GM12891 (cell line): Measurements from ENCODE around the gene NXN.
"Not testable (repeated sequence)": the region's sequence is repeated elsewhere in the genome, so short reads cannot be mapped to it uniquely, and the experiment has no call there.

Experiments
- DNase-seq: peaks from one replicate; pipeline ENCODE4 v3.0.0; 2011; ENCODE audit warnings: low spot score; ENCODE audit not compliant: insufficient read length
- FAIRE-seq: peaks from 2 replicates; lab custom pipeline; 2011; peaks lifted over from hg19 to GRCh38; lab: Jason Lieb, UNC
- PAX5 ChIP-seq: IDR thresholded peaks from 2 replicates; pipeline ENCODE4 v1.6.1; 2011; ENCODE audit warnings: low read length, moderate library complexity, mild to moderate bottlenecking; ENCODE audit not compliant: insufficient read depth, severe bottlenecking
- POLR2A ChIP-seq: IDR thresholded peaks from 2 replicates; pipeline ENCODE4 v1.6.1; 2011; ENCODE audit warnings: low read depth, low read length, control low read depth
- POLR2AphosphoS5 ChIP-seq: IDR thresholded peaks from 2 replicates; pipeline ENCODE4 v1.6.1; 2011; ENCODE audit warnings: low read depth, low read length, control low read depth
- POU2F2 ChIP-seq: IDR thresholded peaks from 2 replicates; pipeline ENCODE4 v1.6.1; 2011; ENCODE audit warnings: low read depth, mild to moderate bottlenecking, control low read depth, low read length, moderate library complexity
- SPI1 ChIP-seq: IDR thresholded peaks from 2 replicates; pipeline ENCODE4 v1.6.1; 2011; ENCODE audit warnings: low read depth, low read length, control low read depth
- TAF1 ChIP-seq: IDR thresholded peaks from 2 replicates; pipeline ENCODE4 v1.6.1; 2011; ENCODE audit warnings: low read depth, low read length, control low read depth

NXN gene

DNA sequence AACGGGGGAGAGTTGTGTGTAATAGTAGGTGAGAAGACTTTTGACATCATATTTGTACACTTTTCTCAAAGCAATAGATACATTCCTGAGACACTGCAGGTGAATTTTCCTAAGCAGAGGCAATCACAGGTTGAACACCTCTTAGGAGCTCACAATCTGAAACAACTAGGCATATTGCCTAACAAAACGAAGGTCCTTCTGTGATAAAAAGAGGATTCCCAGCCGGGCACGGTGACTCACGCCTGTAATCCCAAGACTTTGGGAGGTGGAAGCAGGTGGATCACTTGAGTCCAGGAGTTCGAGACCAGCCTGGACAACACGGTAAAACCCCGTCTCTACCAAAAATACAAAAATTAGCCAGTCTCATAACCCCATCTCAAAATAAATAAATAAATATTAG is 17.4 kb downstream of the NXN start:
- FAIRE-seq: no peak
- DNase-seq: no peak
- TF ChIP-seq TAF1 (no peak), POLR2AphosphoS5 (no peak), SPI1 (no peak), PAX5 (no peak), POU2F2 (no peak), POLR2A (no peak)

DNA sequence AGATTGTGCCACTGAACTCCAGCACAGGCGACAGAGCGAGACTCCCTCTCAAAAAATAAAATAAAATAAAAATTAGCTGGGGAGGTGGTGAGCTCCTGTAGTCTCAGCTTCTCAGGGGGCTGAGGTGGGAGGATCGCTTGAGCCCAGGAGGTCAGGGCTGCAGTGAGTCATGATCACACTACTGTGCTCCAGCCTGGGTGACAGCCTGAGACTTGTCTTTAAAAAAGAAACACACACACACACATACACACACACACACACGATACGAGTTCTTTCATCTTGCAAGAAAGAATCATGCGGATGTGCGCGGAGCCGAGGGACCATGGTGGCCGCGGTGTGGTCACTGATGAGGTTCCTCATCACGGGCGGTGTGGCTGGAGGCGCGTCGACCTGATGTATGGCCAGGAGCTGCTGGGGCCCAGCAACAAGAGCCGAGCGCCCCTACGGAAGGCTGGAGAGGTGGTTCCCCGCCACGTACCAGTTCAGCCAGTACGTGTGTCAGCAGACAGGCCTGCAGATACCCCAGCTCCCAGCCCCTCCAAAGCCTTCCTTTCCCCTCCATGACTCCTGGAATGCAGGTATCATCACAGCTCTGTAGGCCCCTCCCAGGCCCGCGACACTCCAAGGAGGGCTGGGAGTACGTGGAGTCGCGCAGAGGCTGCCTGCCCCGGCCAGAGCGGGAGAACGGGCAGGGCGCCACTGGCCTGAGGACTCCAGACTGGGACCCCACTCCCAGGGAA is 20.7 kb downstream of the NXN start:
- no peak for DNase-seq
- no peak for TF ChIP-seq POLR2A
- no peak for TF ChIP-seq POU2F2
- TF ChIP-seq PAX5: no peak
- TF ChIP-seq TAF1: no peak
- TF ChIP-seq POLR2AphosphoS5: no peak
- no peak for TF ChIP-seq SPI1
- FAIRE-seq: no peak

DNA sequence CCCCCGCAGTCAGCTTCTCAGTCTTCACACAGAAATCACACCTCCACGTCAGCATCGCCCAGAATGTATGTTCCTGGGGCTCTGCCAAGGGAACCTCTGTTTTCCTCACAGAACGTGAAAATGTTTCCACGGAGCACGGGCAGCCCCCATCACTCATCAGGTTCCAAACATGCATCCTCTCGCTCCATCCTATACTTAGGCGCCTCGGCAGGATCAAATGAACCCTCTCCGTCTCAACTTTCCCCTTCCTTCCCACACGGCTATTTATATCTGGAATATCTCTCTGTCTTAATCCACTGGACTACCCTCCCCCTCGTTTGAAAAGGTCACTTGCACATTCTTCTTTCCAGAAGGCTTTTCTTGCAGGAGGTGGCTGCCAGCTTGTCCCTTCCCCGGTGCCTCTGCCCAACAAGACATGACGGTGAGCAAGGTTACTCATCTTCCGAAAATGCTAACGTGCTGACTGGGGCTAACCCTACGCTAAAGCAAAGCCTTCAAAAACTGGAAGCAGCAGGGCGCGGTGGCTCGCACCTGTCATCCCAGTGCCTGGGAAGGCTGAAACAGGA is 21.6 kb downstream of the NXN start:
- no peak for FAIRE-seq
- no peak for TF ChIP-seq POLR2AphosphoS5
- TF ChIP-seq POU2F2: no peak
- TF ChIP-seq SPI1: no peak
- TF ChIP-seq TAF1: no peak
- no peak for TF ChIP-seq POLR2A
- no peak for TF ChIP-seq PAX5
- no peak for DNase-seq

DNA sequence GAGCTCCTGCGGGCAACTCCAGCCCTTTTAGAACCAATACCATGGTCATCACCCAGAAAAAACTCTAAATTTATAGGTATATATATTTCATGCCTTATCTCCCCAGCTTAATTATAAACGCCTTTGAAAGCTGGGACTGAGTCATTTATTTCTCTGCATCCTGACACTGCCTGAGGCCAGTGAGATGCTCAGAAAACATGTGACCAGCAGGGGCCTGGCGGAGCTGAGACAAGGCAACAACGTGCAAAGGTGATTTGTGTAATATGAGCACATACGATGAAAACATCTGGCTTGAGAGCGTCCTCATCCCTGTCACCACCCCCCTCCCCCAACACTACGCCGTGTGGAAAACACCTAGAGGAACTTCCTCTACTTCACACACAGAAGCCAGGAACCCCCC is 22.7 kb downstream of the NXN start:
- FAIRE-seq (no peak), DNase-seq (no peak)
- no peak for TF ChIP-seq POLR2AphosphoS5
- TF ChIP-seq SPI1: no peak
- no peak for TF ChIP-seq TAF1
- no peak for TF ChIP-seq POU2F2
- no peak for TF ChIP-seq POLR2A
- no peak for TF ChIP-seq PAX5

DNA sequence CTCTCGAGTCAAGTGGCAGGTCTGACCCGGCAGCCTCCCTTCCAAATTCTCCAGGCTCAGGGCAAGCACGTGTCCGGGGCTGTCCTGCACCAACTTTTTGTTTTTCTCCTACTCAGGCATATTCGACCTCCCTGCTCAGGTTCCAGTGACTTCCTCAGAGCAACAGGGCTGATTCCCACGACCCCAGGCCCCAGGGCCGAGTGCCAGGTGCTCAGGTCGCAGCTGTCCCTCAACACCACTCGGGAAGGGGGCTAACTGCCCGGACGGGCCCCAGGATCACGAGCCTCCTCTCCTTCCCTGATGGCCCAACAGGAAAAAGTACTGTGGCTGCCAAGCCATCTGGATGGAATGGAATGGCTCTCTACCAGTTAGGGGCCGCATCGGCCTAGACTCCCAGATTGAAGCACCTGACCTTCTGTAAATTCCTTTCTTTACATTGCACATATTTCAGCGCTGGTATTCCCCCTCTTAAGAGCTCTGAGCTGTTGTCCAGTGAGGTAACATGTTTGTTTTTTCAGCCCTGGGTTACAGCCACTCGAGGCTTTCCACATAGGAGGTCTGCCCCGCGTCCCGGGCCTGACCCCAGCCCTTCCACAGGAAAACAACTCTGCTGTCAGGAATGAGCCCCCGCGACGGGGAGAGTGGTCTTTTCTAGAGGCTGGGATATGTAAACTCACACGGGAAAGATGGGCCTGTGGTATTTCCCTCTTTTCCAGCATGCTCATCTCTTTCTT is 25.0 kb downstream of the NXN start:
- no peak for DNase-seq
- no peak for FAIRE-seq
- no peak for TF ChIP-seq POLR2AphosphoS5
- no peak for TF ChIP-seq POU2F2
- TF ChIP-seq SPI1: no peak
- no peak for TF ChIP-seq PAX5
- TF ChIP-seq TAF1: no peak

DNA sequence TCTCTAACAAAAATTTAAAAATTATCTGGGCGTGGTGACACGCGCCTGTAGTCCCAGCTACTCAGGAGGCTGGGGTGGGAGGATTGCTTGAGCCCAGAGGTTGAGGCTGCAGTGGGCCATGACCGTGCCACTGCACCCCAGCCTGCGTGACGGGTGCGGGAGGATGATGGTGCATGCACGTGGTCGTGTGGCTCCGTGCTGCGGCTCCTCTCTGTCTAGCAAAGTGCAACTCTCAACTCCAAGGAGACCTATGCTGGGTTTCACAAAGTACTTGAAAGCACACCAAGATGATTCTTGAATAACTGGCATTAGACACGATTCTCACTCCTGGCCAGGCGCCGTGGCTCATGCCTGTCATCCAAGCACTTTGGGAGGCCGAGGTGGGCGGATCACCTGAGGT is 25.8 kb downstream of the NXN start:
- TF ChIP-seq PAX5: no peak
- no peak for TF ChIP-seq TAF1
- TF ChIP-seq POLR2A: no peak
- TF ChIP-seq SPI1: no peak
- TF ChIP-seq POLR2AphosphoS5: no peak
- no peak for TF ChIP-seq POU2F2
- DNase-seq (no peak), FAIRE-seq (no peak)

DNA sequence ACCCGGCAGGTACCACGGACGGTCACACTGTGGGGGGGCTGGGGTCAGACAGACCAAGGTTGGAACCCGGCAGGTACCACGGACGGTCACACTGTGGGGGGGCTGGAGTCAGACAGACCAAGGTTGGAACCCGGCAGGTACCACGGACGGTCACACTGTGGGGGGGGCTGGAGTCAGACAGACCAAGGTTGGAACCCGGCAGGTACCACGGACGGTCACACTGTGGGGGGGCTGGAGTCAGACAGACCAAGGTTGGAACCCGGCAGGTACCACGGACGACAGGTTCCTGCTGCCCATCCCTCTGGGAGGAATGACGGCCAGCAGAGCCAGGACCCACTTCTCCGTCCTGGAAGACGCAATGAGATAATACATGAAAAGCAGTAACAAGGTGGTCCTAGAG is 27.0 kb downstream of the NXN start:
- not testable (repeated sequence) for FAIRE-seq, DNase-seq

DNA sequence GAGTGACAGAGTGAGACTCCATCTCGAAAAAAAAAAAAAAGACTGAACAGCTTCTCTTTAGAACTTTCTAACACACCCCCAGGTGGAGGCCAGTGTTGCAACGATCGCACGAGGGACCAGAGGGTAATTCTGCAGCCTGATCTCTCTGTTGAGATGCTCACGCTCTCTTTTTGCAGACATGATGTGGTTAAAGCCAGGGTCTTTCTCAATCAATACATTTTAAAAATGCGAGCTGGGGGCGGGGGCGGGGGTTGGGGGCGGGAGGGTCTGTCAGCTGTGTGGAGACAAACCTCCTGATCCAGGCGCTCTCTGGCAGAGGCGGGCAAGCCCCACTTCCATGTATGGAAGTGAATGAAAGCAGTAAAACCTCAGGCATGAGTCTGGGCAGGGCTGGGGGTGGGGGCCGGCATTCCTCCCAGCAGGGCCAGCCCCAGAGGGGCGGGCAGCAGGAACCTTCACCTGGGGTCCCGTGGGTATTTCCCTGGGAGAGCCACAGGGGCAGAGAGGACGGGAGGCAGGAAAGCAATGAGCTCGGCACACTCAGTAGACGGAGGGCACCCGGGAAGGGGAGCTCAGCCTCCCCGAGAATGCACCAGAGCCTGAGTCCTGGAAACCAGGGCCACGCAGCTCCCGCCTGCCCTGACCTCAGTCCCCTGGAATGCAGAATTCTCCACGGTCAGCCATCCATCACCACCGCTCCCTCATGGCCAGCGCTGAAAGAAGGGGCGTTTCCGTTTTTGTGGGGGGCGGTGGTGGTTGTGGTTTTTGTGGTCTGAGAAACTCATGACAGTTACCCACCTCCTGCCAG is 28.0 kb downstream of the NXN start:
- TF ChIP-seq PAX5: no peak
- no peak for TF ChIP-seq POU2F2
- TF ChIP-seq POLR2A: no peak
- TF ChIP-seq POLR2AphosphoS5: no peak
- TF ChIP-seq TAF1: no peak
- TF ChIP-seq SPI1: no peak
- FAIRE-seq (no peak), DNase-seq (no peak)

DNA sequence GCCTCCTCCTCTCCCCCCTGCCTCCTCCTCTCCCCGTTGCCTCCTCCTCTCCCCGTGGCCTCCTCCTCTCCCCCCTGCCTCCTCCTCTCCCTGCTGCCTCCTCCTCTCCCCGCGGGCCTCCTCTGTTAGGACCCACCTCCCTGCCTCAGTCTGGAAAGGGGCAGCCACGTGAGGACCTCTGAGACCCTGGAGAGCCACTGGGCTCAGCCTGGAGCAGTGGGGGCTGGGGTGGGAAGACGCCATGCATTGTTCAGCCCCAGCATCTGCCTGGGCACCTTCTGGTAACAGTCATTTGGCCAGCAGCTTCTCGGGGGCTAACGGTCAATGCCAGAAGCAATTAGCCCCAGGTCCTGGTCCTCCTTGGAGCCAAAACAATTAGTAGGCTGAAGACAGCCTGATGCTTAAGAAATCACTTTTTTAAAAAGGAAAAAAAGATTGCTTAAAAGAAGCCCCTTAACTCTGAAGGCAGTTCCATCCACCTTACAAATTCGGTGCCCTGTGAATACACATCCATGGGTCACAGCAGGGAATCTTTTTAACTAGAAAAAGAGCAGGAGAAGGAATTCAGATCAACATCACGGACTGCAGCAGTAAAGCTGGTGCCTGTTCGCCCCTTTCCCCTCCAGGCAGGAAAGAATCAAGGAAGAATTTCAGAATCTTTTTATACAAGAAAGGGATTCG is 29.8 kb downstream of the NXN start:
- FAIRE-seq: no peak
- no peak for DNase-seq
- TF ChIP-seq PAX5 (no peak), POLR2AphosphoS5 (no peak), POLR2A (no peak), TAF1 (no peak), POU2F2 (no peak), SPI1 (no peak)
